HL-60 (cell line): ENCODE results near the gene GABRA6.

Source experiments
- POLR2AphosphoS5 ChIP-seq: IDR thresholded peaks from 2 replicates; pipeline ENCODE4 v1.6.1; 2012; ENCODE audit warnings: low read depth
- TF ChIP-seq, protein P1 (sequence below): IDR thresholded peaks from 2 replicates; pipeline ENCODE4 v1.6.1; 2012; ENCODE audit warnings: low read depth; ENCODE audit not compliant: insufficient replicate concordance
- TF ChIP-seq, protein P2 (sequence below): IDR thresholded peaks from one replicate; pipeline ENCODE4 v1.5.1; 2011; ENCODE audit warnings: low read length, control low read depth, inconsistent platforms; ENCODE audit not compliant: insufficient read depth

DNA sequence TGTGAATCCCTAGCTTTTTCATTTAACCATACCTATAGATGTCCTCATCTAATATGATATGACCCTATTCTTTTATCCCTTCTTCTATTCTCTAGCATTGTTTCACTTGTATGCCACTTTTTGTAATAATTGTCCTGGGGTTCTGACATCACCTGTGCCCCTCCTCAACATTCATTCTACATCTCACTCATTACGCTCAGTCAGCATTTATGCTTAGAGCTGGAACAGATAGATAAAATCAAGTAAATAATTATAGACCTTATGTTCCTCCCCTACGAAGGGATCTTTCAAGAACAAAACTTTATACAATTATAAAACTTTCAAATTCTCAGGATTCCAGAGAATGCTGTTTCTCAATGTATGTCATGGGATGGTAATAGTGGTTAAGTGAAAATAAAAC, 18.0 kb downstream of the GABRA6 start:
- TF ChIP-seq, protein P1, sequence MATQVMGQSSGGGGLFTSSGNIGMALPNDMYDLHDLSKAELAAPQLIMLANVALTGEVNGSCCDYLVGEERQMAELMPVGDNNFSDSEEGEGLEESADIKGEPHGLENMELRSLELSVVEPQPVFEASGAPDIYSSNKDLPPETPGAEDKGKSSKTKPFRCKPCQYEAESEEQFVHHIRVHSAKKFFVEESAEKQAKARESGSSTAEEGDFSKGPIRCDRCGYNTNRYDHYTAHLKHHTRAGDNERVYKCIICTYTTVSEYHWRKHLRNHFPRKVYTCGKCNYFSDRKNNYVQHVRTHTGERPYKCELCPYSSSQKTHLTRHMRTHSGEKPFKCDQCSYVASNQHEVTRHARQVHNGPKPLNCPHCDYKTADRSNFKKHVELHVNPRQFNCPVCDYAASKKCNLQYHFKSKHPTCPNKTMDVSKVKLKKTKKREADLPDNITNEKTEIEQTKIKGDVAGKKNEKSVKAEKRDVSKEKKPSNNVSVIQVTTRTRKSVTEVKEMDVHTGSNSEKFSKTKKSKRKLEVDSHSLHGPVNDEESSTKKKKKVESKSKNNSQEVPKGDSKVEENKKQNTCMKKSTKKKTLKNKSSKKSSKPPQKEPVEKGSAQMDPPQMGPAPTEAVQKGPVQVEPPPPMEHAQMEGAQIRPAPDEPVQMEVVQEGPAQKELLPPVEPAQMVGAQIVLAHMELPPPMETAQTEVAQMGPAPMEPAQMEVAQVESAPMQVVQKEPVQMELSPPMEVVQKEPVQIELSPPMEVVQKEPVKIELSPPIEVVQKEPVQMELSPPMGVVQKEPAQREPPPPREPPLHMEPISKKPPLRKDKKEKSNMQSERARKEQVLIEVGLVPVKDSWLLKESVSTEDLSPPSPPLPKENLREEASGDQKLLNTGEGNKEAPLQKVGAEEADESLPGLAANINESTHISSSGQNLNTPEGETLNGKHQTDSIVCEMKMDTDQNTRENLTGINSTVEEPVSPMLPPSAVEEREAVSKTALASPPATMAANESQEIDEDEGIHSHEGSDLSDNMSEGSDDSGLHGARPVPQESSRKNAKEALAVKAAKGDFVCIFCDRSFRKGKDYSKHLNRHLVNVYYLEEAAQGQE: no peak
- TF ChIP-seq, protein P2, sequence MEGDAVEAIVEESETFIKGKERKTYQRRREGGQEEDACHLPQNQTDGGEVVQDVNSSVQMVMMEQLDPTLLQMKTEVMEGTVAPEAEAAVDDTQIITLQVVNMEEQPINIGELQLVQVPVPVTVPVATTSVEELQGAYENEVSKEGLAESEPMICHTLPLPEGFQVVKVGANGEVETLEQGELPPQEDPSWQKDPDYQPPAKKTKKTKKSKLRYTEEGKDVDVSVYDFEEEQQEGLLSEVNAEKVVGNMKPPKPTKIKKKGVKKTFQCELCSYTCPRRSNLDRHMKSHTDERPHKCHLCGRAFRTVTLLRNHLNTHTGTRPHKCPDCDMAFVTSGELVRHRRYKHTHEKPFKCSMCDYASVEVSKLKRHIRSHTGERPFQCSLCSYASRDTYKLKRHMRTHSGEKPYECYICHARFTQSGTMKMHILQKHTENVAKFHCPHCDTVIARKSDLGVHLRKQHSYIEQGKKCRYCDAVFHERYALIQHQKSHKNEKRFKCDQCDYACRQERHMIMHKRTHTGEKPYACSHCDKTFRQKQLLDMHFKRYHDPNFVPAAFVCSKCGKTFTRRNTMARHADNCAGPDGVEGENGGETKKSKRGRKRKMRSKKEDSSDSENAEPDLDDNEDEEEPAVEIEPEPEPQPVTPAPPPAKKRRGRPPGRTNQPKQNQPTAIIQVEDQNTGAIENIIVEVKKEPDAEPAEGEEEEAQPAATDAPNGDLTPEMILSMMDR: no peak
- TF ChIP-seq POLR2AphosphoS5: no peak
